Measurements from ENCODE around the gene CCNY.

The CCNY gene

DNA sequence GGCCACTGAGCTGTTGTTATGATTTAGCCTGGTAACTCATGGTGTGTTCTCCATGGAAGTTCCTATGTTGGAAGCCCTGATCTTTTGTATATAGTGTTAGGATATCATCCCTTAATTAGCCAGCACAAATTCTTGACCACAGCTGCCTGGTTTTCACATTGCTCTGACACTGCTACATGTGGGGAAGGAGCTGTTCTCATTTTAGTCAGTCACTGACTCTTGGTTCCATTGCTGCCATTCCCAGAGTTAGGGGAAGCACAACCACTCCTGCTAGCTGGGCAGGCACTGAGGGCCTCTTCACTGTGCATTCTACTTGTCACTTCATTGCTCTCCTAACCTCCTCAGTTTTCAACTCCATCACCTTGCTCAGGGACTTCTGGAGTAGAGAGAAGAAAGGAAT, 170.4 kb downstream of the CCNY start:
- DNase-seq (ENCODE audit: low spot score), result no peak
- no peaks in the 10 kb centered on the region for H3K27me3 ChIP-seq (ENCODE audit: control insufficient read depth in 3 of 3, insufficient read depth in 3 of 3, low read depth in 1 of 3, low read length in 3 of 3)
- no peak overlapping the region for H3K4ac ChIP-seq (ENCODE audit: low read length)
- H3K4me2 ChIP-seq (ENCODE audit: insufficient read depth, low read length, poor library complexity, severe bottlenecking), result no peak overlapping the region
- peaks cover 5 to 10% of the 10 kb centered on the region in 2 donors for H3K36me3 ChIP-seq (replicated peaks in 1 of 2; ENCODE audit: control insufficient read depth in 2 of 2, insufficient read depth in 2 of 2, low read length in 2 of 2)
- H3K27ac ChIP-seq (replicated peaks; ENCODE audit: low read length), result no peak overlapping the region
- H2BK120ac ChIP-seq (ENCODE audit: low read depth, low read length), result no peak overlapping the region
- no peak overlapping the region for H2AFZ ChIP-seq (ENCODE audit: low read length)
- H3K9me3 ChIP-seq (replicated peaks in 1 of 2; ENCODE audit: control insufficient read depth in 2 of 2, insufficient read depth in 1 of 2, low read depth in 1 of 2, low read length in 2 of 2), result no peaks in the 10 kb centered on the region
- H4K8ac ChIP-seq (ENCODE audit: low read depth, low read length), result no peak overlapping the region
- no peak overlapping the region for H2AK5ac ChIP-seq (ENCODE audit: low read depth, low read length)
- H2BK12ac ChIP-seq (ENCODE audit: low read length), result no peak overlapping the region
- H2BK15ac ChIP-seq (ENCODE audit: low read length), result no peak overlapping the region
- H3K4me3 ChIP-seq (ENCODE audit: low read length in 2 of 2), result no peak overlapping the region
- no peak overlapping the region for H4K91ac ChIP-seq (ENCODE audit: low read depth, low read length, poor library complexity)
- no peak overlapping the region for H3K18ac ChIP-seq (ENCODE audit: low read length)
- peaks cover 0 to 8% of the 10 kb centered on the region in 2 donors for H3K4me1 ChIP-seq (ENCODE audit: control insufficient read depth in 2 of 2, insufficient read depth in 1 of 2, low read depth in 1 of 2, low read length in 2 of 2)
- no peak overlapping the region for H3K9ac ChIP-seq (ENCODE audit: low read depth, low read length, poor library complexity)
- no peak overlapping the region for H3K23ac ChIP-seq (ENCODE audit: low read depth, low read length, poor library complexity)
- H3K14ac ChIP-seq (ENCODE audit: low read length), result no peak overlapping the region
- no peak overlapping the region for H2BK5ac ChIP-seq (ENCODE audit: low read length)
- peaks cover 5% of the 10 kb centered on the region for H3K79me1 ChIP-seq (ENCODE audit: low read depth, low read length)

DNA sequence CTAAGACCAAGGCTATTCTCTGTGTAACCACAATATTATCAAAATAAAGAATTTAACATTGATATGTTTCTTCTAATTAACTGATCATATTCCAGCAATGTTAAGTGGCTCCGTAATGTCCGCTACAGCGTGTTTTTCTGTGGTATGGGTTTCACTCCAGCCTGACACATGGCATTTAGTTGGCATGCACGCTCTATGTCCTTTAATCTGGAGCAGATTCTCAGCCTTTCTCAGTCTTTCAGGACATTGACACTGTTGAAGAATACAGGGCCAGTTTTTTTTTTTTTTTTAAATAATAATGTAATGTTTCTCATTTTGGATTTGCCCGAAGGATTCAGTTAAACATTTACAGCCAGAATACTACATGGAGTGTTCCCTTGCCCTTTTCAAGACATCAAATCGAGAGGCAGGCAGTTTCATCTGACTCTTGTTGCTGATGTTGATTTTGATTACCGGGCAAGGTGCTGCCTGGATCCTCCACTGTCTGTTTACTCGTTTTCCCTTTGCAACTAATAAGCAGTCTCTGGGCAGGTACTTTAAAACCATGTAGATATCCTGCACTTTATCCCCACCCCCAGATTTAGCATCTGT, 171.3 kb downstream of the CCNY start:
- Histone ChIP-seq H3K23ac (ENCODE audit: low read depth, low read length, poor library complexity) (no peak overlapping the region), H3K4ac (ENCODE audit: low read length) (no peak overlapping the region), H3K18ac (ENCODE audit: low read length) (no peak overlapping the region), H2AK5ac (ENCODE audit: low read depth, low read length) (no peak overlapping the region), H2AFZ (ENCODE audit: low read length) (no peak overlapping the region), H3K9me3 (replicated peaks in 1 of 2; ENCODE audit: control insufficient read depth in 2 of 2, insufficient read depth in 1 of 2, low read depth in 1 of 2, low read length in 2 of 2) (no peaks in the 10 kb centered on the region), H2BK5ac (ENCODE audit: low read length) (no peak overlapping the region), H3K14ac (ENCODE audit: low read length) (no peak overlapping the region), H3K27me3 (ENCODE audit: control insufficient read depth in 3 of 3, insufficient read depth in 3 of 3, low read depth in 1 of 3, low read length in 3 of 3) (no peaks in the 10 kb centered on the region), H4K8ac (ENCODE audit: low read depth, low read length) (no peak overlapping the region), H3K9ac (ENCODE audit: low read depth, low read length, poor library complexity) (no peak overlapping the region), H2BK12ac (ENCODE audit: low read length) (no peak overlapping the region), H2BK15ac (ENCODE audit: low read length) (no peak overlapping the region), H3K27ac (replicated peaks; ENCODE audit: low read length) (no peak overlapping the region), H3K36me3 (replicated peaks in 1 of 2; ENCODE audit: control insufficient read depth in 2 of 2, insufficient read depth in 2 of 2, low read length in 2 of 2) (peaks cover 5 to 10% of the 10 kb centered on the region in 2 donors), H3K79me1 (ENCODE audit: low read depth, low read length) (peaks cover 5% of the 10 kb centered on the region), H2BK120ac (ENCODE audit: low read depth, low read length) (no peak overlapping the region), H3K4me3 (ENCODE audit: low read length in 2 of 2) (no peak overlapping the region), H3K4me2 (ENCODE audit: insufficient read depth, low read length, poor library complexity, severe bottlenecking) (no peak overlapping the region), H4K91ac (ENCODE audit: low read depth, low read length, poor library complexity) (no peak overlapping the region), H3K4me1 (ENCODE audit: control insufficient read depth in 2 of 2, insufficient read depth in 1 of 2, low read depth in 1 of 2, low read length in 2 of 2) (peaks cover 0 to 8% of the 10 kb centered on the region in 2 donors)
- WGBS, 2 donors (ENCODE audit: extremely low coverage in 2 of 2, insufficient read length in 2 of 2, insufficient replicate concordance in 1 of 2), result no CpG with 5 or more reads among the region's 8 CpGs
- DNase-seq (ENCODE audit: low spot score), result no peak

DNA sequence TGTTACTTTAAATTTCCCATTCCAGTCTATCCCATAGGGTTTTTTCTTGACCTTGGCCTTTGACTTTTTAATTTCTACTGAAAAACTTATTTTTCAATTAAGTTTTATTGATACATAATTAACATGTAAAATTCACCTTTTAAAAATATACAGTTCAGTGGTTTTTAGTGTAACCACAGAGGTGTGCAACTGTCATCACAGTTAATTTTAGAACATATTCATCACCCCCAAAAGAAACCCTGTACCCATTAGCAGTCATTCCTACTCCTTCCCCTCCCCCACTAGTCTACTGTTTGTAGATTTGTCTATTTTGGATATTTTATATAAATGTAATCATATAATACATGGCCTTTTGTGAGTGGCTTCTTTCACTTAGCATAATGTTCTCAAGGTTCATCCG, 172.3 kb downstream of the CCNY start:
- no peak overlapping the region for H2AK5ac ChIP-seq (ENCODE audit: low read depth, low read length)
- no peak overlapping the region for H3K18ac ChIP-seq (ENCODE audit: low read length)
- no peak overlapping the region for H4K91ac ChIP-seq (ENCODE audit: low read depth, low read length, poor library complexity)
- H2AFZ ChIP-seq (ENCODE audit: low read length), result no peak overlapping the region
- DNase-seq (ENCODE audit: low spot score), result no peak
- no peak overlapping the region for H2BK120ac ChIP-seq (ENCODE audit: low read depth, low read length)
- no peak overlapping the region for H3K14ac ChIP-seq (ENCODE audit: low read length)
- H3K4me2 ChIP-seq (ENCODE audit: insufficient read depth, low read length, poor library complexity, severe bottlenecking), result no peak overlapping the region
- H2BK12ac ChIP-seq (ENCODE audit: low read length), result no peak overlapping the region
- no peak overlapping the region for H3K27ac ChIP-seq (replicated peaks; ENCODE audit: low read length)
- no peak overlapping the region for H3K4me3 ChIP-seq (ENCODE audit: low read length in 2 of 2)
- peaks cover 0 to 6% of the 10 kb centered on the region in 2 donors for H3K4me1 ChIP-seq (ENCODE audit: control insufficient read depth in 2 of 2, insufficient read depth in 1 of 2, low read depth in 1 of 2, low read length in 2 of 2)
- H3K9me3 ChIP-seq (replicated peaks in 1 of 2; ENCODE audit: control insufficient read depth in 2 of 2, insufficient read depth in 1 of 2, low read depth in 1 of 2, low read length in 2 of 2), result no peaks in the 10 kb centered on the region
- no peak overlapping the region for H4K8ac ChIP-seq (ENCODE audit: low read depth, low read length)
- H3K9ac ChIP-seq (ENCODE audit: low read depth, low read length, poor library complexity), result no peak overlapping the region
- no peak overlapping the region for H2BK5ac ChIP-seq (ENCODE audit: low read length)
- peaks cover 4 to 10% of the 10 kb centered on the region in 2 donors for H3K36me3 ChIP-seq (replicated peaks in 1 of 2; ENCODE audit: control insufficient read depth in 2 of 2, insufficient read depth in 2 of 2, low read length in 2 of 2)
- no CpG with 5 or more reads among the region's 1 CpG for WGBS, 2 donors (ENCODE audit: extremely low coverage in 2 of 2, insufficient read length in 2 of 2, insufficient replicate concordance in 1 of 2)
- peaks cover 3% of the 10 kb centered on the region for H3K79me1 ChIP-seq (ENCODE audit: low read depth, low read length)
- no peak overlapping the region for H3K4ac ChIP-seq (ENCODE audit: low read length)
- no peak overlapping the region for H3K23ac ChIP-seq (ENCODE audit: low read depth, low read length, poor library complexity)
- no peak overlapping the region for H2BK15ac ChIP-seq (ENCODE audit: low read length)
- no peaks in the 10 kb centered on the region for H3K27me3 ChIP-seq (ENCODE audit: control insufficient read depth in 3 of 3, insufficient read depth in 3 of 3, low read depth in 1 of 3, low read length in 3 of 3)

DNA sequence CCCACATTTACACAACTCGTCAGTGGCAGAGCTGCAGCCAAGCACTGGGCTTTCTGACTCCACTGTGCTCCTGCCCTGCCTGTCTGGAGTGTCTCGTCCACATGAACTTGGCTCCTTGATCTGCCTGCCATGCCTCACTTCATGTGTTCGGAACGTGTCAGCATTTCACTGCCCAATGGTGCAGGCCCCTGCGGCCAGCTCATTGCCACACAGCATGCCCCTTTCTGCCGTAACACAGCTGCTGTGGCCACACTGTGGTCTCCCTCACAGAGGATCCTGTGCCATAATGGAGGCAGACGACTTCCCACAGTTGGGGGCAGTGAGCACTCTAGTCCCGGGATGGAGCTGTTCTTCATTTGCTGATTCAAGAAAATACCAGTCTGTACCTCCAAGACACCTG, 174.6 kb downstream of the CCNY start:
- H3K4me3 ChIP-seq (ENCODE audit: low read length in 2 of 2), result peak overlapping the region in 1 of 2 donors; percentile 63
- H3K23ac ChIP-seq (ENCODE audit: low read depth, low read length, poor library complexity), result peak overlapping the region; percentile 56
- no peaks in the 10 kb centered on the region for H3K27me3 ChIP-seq (ENCODE audit: control insufficient read depth in 3 of 3, insufficient read depth in 3 of 3, low read depth in 1 of 3, low read length in 3 of 3)
- no peak overlapping the region for H4K8ac ChIP-seq (ENCODE audit: low read depth, low read length)
- no peak overlapping the region for H2BK12ac ChIP-seq (ENCODE audit: low read length)
- peaks cover 0 to 6% of the 10 kb centered on the region in 2 donors for H3K4me1 ChIP-seq (ENCODE audit: control insufficient read depth in 2 of 2, insufficient read depth in 1 of 2, low read depth in 1 of 2, low read length in 2 of 2)
- DNase-seq (ENCODE audit: low spot score), result no peak
- no peak overlapping the region for H3K4ac ChIP-seq (ENCODE audit: low read length)
- no peak overlapping the region for H3K27ac ChIP-seq (replicated peaks; ENCODE audit: low read length)
- no peaks in the 10 kb centered on the region for H3K9me3 ChIP-seq (replicated peaks in 1 of 2; ENCODE audit: control insufficient read depth in 2 of 2, insufficient read depth in 1 of 2, low read depth in 1 of 2, low read length in 2 of 2)
- H3K9ac ChIP-seq (ENCODE audit: low read depth, low read length, poor library complexity), result no peak overlapping the region
- H2AK5ac ChIP-seq (ENCODE audit: low read depth, low read length), result peak overlapping the region; percentile 27
- H2BK15ac ChIP-seq (ENCODE audit: low read length), result no peak overlapping the region
- H4K91ac ChIP-seq (ENCODE audit: low read depth, low read length, poor library complexity), result no peak overlapping the region
- peak overlapping the region; percentile 68 for H3K18ac ChIP-seq (ENCODE audit: low read length)
- H3K14ac ChIP-seq (ENCODE audit: low read length), result no peak overlapping the region
- H3K36me3 ChIP-seq (replicated peaks in 1 of 2; ENCODE audit: control insufficient read depth in 2 of 2, insufficient read depth in 2 of 2, low read length in 2 of 2), result peaks cover 4 to 10% of the 10 kb centered on the region in 2 donors
- H2AFZ ChIP-seq (ENCODE audit: low read length), result no peak overlapping the region
- no CpG with 5 or more reads among the region's 8 CpGs for WGBS, 2 donors (ENCODE audit: extremely low coverage in 2 of 2, insufficient read length in 2 of 2, insufficient replicate concordance in 1 of 2)
- H2BK5ac ChIP-seq (ENCODE audit: low read length), result peak overlapping the region; percentile 67
- no peak overlapping the region for H3K4me2 ChIP-seq (ENCODE audit: insufficient read depth, low read length, poor library complexity, severe bottlenecking)
- peaks cover 3% of the 10 kb centered on the region for H3K79me1 ChIP-seq (ENCODE audit: low read depth, low read length)
- H2BK120ac ChIP-seq (ENCODE audit: low read depth, low read length), result no peak overlapping the region
